Sigmoid colon (tissue), 3 donors: ENCODE results near the gene LPAR6.

Source experiments
- CTCF ChIP-seq, 4 experiments: fragments of 450-650 bp in 3 of 4; fragments of 200-600 bp in 1 of 4; IDR thresholded peaks; one replicate each; pipeline ENCODE4 v1.5.1; 2016 to 2019; ENCODE audit warnings: antibody characterized with exemption in 4 of 4, mild to moderate bottlenecking in 3 of 4, moderate library complexity in 2 of 4
- POLR2A ChIP-seq, 2 donors: fragments of 450-650 bp; IDR thresholded peaks; one replicate each; pipeline ENCODE4 v1.6.1; 2016; ENCODE audit warnings: antibody characterized with exemption in 2 of 2, mild to moderate bottlenecking in 2 of 2, moderate library complexity in 2 of 2

- TF ChIP-seq CTCF (IDR thresholded peaks at IDR 0.05) (no peak), POLR2A (IDR thresholded peaks at IDR 0.05) (no peak)
These were observed 42.1 kb downstream of the LPAR6 start for GRCh38 chr13:48370815-48371214.
